CD4-positive, alpha-beta T cell treated with Interferon gamma for 1 hour (primary cell): Measurements from ENCODE around the gene TNRC6B.
"Not testable (repeated sequence)": the region's sequence is repeated elsewhere in the genome, so short reads cannot be mapped to it uniquely, and the experiment has no call there.

Source experiments
- DNase-seq: peaks from one replicate; pipeline ENCODE4 v3.0.0-alpha.2; 2020

The TNRC6B gene

GRCh38 chr22:40377931-40378330 lies 200.2 kb downstream of the TNRC6B start:
- DNase-seq, result no peak

- not testable (repeated sequence) for DNase-seq
Measured at GRCh38 chr22:40378448-40378847, 200.7 kb downstream of the TNRC6B start.

GRCh38 chr22:40381461-40381860 lies 203.7 kb downstream of the TNRC6B start:
- DNase-seq, result no peak

- no peak for DNase-seq
Measured at GRCh38 chr22:40383905-40384304, 206.2 kb downstream of the TNRC6B start.

GRCh38 chr22:40385036-40385782 lies 207.5 kb downstream of the TNRC6B start:
- peak; percentile 41 for DNase-seq
